ENCODE measurements around the gene CUEDC1.

CUEDC1 gene

DNA sequence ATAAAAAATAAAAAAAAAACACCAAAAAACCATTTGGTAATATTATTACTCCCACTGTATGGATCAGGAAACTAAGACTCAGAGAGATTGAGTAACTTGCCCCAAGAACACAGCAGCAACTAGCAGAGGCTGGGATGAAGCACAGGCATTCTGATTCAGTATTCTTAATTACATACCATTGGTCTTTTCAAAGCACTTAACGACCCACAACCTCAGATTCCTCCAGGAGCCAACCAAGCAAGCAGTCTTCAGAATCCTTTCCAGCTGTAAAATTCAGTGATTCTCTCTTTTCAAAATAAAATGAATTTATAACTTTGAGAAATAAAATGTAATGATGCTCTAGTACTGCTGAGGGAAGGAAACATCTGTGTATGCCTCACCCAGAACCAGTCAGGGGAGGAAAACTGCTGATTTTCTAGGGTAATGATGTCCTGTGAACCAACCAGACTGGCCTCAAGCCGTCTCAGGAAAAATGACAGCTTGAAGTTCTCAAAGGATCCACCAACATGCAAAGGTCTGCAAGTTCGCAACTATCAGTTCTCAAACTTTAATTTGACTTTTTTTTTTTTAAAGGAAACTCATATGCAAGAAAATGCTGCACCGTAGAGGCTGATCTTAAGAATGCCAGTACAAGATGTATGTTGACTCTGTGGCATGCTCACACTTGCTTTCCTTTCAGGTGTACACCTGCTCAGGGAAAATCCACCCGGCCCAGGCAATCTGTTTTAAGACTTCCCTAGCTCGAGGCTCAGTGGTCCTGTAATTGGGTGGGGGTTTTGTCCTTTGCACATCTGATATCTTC is 9.0 kb downstream of the CUEDC1 start:
- DNase-seq: no peak
- intact Hi-C loops (cut with DNase I): no loop called here

DNA sequence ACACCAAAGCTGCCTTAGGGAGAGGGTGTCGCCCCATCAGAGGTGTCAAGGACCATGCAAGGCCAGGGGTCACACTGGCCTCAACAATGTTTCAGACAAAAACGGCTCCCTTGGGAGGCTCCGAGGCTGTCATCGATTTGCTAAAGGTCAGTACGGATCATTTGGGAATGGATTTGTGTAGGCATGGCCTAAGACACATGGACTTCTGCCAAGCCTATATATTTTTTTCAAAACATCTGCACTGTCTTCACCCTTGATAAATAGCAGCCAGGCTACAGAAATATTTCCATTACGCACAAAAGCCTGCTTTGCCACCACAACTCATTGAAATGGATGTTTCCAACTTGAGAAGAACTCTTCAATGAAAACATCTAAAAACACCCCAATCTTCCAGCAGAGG is 10.3 kb downstream of the CUEDC1 start:
- intact Hi-C loops (cut with DNase I): no loop called here
- DNase-seq: no peak

DNA sequence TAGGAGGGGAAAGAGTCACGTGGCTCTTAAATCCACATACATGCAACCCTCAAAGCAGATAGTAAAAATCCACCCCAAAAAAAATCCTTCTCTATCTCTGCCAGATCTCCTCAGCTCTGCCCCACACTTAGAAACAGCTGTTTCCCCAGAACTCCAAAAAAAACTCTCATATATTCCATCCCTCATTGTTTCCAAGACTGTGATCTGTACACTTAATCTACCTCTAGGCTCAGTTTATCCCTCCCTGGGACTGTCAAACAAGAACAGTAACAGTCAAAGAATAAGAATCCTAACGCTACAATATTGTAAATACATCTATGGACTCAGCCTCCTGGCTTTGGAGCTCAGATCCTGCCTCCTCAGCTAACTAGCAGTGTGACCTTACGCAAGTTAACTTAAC is 11.6 kb downstream of the CUEDC1 start:
- intact Hi-C loops (cut with DNase I): no loop called here
- DNase-seq: no peak

DNA sequence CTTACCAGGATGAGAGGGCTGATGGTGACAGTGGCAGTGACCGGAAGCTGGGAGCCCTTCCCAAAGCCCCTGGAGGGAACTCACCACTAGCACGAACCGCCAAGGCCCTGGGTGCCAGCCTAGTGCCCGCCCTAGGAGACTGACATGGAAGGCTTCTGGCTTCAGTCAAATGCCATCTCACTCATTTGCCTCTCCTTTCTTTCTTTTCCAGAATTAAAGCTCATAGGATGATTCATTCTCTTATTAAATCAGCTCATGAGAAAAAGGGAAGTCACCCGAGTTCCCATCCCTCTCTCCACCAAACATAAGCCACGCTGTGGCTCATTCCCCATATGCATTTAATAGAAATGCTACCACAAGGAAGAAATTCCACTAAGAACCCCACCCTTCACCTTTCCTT is 12.1 kb downstream of the CUEDC1 start:
- peak in 1 of 42 donors; percentile 65 for DNase-seq
- intact Hi-C loops (cut with DNase I): no loop called here

DNA sequence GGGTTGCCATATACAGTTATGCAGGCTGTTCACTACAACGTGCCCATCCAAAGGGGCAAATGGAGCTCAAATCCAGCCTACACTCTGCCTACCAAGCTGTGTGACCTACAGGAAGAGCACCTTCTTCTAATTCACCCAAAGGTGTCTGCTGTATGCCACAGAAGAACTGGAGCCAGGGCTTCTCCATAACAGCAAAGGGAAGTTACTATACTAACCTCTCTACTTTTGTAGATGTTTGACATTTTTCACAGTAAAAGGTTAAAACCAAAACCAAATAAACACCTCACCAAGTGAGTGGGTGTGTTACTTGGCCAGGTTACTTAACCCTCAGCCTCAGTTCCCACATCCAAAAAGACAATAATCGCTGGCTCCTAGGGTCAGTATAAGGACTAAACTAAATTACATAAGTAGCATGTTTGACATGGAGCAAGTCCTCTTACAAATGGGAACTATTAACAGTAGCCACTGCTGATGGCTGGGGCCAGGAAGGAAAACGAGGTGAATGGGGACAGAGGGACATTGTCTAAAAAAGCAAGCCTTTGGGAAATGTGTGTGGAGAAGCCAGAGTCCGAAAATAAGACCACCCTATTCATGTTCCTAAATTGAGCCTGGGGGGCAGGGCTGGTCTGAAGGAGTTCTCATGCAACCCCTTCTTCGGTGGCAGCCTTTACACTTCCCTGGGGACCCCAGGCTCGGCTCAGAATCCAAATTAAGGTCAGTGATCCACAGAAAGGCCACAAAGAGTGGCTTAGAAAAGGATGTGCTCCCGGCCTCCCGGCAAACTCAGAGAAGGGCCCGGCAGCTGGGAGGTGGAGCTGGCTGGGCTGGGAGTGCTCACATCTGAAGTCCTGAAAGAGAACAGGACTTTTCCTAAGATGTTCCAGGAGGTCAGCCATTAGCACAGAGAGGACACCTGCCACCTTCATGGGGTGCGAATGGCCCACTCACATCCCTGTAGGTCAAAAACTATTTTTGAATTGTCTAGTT is 13.5 kb downstream of the CUEDC1 start:
- peak in 7 of 42 donors; percentile 26 to 73 (median 55) for DNase-seq
- intact Hi-C loops (cut with DNase I): no loop called here

DNA sequence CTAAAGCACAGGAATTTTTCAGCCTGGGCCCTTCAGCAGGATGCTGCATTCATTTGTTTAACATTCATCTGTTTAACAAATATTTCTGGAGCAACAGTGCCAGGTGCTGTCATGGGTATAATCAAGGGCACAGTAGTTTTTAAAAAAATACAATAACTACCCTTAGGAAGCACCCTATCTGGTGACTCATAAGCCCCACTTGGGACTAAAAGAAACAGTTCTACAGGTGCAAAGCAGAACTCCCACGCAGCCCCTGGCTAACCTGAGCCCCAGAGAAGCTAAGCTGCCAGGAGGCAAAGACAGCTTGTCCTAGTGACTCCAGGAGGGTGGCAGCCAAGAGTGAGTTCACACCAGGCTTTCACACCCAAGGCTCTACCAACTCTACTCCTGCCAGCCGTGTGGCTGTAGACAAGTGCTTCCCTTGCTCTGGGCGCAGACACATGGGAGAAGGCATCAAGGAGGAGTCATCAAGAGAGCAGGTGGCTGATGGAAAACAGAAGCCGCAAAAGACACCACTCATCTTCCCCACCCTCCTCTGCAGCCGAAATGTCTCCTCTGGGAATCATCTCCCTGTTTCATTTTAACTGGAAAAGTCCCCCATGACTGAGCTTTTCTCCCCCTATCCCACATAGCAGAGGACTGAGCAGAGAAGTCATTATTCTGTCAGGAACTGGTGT is 14.4 kb downstream of the CUEDC1 start:
- DNase-seq: peak in 39 of 42 donors; percentile 56 to 93 (median 78)

DNA sequence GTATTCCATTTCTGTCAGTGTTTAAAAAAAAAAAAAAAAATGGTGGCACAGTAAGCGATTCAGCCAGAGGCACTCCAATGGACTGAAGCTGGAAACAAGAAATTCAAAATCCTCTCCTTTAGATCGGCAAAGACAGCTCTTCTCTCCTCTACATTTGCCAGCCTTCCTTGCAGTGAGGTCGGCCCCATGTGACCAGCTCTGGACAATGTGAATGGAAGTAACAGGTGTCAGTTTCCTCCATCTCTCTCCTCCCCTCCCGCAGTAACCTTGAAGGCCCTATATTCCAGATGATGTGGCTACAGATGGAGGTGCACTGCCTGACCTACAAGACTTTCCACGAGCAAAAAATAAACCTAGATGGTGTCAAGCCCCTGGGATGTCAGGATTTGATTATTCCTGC is 15.0 kb downstream of the CUEDC1 start:
- intact Hi-C loops (cut with DNase I): no loop called here
- peak in 7 of 42 donors; percentile 32 to 79 (median 61) for DNase-seq

More for the DNA sequence above, 14.4 kb downstream of the CUEDC1 start:
- intact Hi-C loops (cut with DNase I): no loop called here

DNA sequence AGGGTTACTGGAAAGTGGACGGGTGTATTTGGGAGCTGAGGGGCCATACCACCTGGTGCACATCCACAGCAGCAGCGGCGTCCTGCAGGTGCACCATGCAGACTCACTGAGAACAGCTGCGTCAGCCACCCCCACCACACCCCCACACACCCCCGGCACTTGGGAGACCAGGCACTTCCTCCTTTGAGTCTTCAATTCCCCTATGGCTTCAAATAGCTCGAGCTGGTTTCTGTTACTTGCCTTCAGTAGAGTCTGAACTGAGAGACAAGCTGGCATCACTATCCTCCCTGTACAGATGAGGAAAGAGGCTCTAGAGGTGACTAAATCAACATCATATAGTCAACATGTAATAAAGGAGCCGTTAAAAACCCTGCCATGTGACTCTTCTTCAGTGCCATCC is 15.4 kb downstream of the CUEDC1 start:
- intact Hi-C loops (cut with DNase I): no loop called here
- peak in 14 of 42 donors; percentile 29 to 66 (median 50) for DNase-seq

DNA sequence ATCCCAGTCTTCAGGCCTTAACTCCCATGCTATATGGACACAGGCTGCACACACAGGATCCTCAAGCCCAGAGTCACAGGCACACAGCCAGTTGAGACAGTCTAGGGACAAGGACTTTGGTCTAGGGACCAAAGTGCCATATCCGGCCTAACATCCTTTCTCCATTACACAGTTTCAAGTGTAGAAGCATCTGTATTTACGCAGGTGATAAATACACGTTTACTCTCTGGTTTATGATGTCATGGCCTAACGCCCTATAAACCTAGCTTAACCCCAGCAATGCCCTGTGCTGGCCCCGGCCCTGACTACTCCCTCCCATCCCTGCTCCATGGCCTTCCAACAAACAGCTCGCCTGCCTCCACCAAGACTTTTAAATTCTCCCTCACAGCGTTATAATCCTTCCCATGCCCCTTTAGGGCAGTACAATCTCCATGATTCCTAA is 17.1 kb downstream of the CUEDC1 start:
- intact Hi-C loops (cut with DNase I): no loop called here
- no peak for DNase-seq

DNA sequence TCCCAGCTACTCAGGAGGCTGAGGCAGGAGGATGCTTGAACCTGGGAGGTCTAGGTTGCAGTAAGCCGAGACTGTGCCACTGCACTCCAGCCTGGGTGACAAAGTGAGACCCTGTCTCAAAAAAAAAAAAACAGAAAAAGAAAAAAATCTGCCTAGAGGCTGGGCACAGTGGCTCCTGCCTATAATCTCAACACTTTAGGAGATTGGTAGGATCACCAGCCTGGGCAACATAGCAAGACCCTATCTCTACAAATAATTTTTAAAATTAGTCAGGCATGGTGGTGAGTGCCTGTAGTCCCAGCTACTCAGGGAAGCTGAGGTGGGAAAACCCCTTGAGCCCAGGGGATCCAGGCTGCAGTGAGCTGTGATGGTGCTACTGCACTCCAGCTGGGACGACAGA is 17.7 kb downstream of the CUEDC1 start:
- intact Hi-C loops (cut with DNase I): no loop called here

DNA sequence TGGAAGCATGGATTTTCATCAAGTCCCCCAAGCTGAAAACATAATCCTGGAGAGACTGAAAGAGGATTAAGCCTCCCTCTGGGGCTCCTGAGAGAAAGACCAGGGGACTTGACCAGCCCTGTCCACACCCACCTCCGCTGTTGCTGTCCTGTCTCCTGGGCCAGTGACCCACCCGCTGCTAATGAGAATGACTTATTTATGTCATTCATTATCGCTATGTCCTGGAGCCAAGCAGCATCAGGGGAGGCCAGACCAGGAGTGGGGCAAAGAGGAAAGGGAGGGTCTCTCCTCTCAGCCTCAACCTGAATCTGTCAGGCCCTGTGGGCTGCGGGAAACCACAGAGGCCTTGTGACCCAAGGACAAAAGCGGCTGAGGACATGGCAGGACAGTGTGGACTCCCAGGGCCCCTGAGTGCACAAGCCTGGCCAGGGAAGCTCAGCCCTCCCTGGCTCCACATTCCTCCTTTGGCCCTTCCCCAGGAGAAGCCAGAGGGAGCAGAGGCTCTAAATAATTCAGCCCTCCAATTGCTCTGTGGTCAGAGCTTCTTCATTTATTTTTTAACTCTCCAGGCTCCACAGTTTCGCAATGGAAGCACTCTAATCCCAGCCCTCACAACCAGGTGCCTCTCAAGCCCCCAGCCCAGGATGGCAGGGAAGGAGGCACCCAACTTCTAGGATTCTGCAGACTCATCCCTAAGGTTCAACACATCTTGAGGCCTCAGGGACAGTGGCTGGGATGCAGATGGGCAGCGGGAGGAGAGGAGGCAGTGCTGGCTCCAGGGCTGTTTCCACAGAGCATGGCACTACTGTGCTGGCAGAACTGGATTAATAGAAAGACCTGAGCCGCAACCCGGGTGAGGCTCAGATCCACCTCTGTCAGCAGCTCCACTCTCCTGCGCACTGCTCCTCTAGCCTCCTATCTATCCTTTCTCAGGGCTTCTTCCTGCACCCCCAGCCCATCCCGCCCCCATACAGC is 19.1 kb downstream of the CUEDC1 start:
- intact Hi-C loops (cut with DNase I): no loop called here
- DNase-seq: peak in 29 of 42 donors; percentile 42 to 85 (median 66)

More for the DNA sequence above, 17.7 kb downstream of the CUEDC1 start:
- no peak for DNase-seq

DNA sequence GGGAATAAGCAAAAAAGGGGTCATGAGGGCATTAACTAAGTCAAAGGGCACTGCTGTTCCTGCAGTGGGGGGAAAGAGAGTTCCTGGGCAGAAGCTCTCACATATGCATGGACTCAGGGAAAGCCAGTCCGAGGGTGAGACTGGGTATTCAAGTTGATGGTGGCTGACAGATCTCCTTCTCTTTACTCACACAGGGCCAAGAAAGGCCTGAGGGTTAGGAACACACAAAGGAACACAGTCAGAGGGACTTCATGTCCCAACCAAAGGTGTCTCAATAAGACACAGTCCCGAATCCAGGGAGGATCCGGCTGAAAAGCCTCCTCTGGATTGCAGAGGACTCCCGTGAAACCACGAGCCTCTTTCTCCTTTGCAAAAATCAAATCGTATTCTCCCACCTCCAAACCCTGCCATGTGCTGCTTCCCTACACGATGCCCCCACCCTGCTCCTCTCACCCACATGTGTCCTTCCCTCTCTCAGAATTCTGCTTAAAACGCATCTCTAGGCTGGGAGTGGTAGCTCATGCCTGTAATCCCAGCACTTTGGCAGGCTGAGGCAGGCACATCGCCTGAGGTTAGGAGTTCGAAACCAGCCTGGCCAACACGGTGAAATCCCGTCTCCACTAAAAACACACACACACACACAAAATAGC is 23.6 kb downstream of the CUEDC1 start:
- intact Hi-C loops (cut with DNase I): no loop called here
- peak in 6 of 42 donors; percentile 46 to 70 (median 56) for DNase-seq

DNA sequence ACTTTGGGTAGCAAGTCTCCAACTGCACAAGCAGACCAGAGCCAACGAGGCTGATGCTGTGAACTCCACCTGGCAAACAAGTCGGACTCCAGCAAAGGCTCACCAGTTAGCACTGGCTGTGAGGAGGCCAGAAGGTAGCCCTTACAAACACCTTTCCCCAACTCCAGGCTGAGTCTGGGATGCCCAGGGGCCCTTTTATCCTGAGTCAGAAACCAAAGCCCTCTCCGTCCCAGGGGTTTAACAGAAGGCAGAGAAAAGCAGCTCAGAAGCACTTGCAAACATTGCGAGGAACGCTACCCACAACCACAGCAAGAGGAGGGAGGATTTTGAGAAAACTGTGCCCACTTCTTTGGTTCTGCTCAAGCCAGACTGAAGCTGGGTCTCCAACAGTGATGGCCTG is 25.0 kb downstream of the CUEDC1 start:
- intact Hi-C loops (cut with DNase I): no loop called here
- no peak for DNase-seq

DNA sequence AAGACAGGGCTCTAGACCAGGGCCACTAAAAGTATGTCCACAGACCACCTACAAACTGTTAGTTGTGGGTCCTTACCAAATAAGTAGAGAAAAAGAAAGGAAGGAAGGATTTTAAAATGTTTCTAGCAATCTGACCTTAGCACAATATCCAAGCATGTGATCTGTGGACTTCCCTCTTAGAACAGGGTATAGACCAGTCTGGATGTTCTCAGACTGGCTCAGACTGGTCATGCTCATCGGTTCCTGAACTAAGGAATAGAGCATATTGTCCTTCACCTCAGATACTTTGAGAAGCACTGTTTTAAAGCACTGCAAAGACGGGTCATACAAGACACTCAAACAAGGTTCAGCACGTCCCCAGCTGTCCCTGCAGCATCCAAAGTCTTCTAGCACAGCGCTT is 25.8 kb downstream of the CUEDC1 start:
- DNase-seq: no peak

DNA sequence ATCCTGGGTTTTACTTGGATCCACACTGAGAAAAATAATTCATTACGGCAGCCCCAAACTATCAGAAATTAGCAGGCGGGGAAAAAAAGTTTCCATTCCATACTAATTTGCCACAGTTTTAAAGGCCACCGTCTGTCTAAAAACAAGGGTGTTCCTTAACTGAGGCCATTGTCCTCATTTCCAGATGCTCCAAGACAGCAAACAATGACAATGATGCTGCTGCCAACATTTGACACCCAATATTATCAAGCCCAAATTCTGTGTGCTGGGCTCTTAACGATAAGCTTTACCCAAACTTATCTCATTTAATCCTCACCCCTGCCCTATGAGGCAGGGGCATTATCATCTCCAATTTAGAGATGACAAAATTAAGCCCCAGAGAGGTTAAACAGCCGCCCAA is 26.3 kb downstream of the CUEDC1 start:
- intact Hi-C loops (cut with DNase I): no loop called here
- DNase-seq: peak in 2 of 42 donors; percentile 56 to 64

More for the DNA sequence above, 25.8 kb downstream of the CUEDC1 start:
- intact Hi-C loops (cut with DNase I): no loop called here

DNA sequence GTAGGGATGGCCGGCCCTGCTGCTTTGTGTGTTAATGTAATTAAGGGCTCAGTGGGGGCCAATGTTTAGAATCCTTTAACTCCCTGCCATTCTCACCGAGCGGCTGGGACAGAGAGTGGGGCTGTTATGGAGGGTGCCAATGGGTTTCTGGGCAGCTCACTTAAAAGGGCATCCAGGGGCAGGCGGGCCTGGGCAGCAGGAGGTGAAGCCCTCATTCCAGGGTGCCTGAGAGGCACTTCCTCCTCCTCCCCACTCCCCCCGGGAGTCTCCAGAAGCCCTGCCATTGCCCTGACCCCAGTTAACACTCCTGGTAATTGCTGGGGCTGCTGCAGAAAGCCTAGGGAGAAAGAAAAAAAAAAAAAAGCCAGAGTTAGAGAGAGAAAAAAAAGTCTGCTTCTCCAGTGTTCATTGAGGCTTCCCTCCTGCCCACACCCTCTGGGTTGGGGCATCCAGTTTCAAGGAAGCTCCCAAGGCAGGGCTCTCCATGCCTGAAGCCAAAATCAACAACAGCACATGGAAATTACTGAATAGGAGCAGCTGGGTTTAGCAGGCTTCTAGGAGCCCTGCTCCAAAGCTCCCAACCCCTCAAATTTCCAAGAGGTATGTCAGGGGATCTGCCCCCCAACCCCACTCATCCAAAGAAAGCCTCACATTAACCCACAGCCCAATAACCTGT is 28.0 kb downstream of the CUEDC1 start:
- DNase-seq: peak in 31 of 42 donors; percentile 51 to 90 (median 74)

DNA sequence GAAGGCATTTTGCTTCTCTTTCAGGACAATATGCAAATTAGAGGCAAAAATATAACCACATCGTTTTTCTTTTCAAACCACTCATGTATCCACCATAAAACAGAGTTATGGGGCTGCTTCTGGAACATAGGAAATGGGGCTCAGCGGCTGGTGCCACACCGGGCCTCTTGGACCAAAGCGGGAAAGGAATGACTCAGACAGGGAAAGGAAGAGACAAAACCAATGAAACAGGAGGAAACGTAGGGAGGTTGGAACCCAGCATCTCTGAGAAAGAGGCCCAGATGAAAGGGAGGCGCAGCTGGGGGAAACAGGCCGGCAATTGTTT is 28.5 kb downstream of the CUEDC1 start:
- intact Hi-C loops (cut with DNase I): no loop called here
- peak in 9 of 42 donors; percentile 60 to 84 (median 73) for DNase-seq

More for the DNA sequence above, 28.0 kb downstream of the CUEDC1 start:
- intact Hi-C loops (cut with DNase I): no loop called here

Measured in head of caudate nucleus (tissue), 42 donors.